Breast epithelium (tissue), 4 donors: ENCODE results near the gene ABITRAM. TPM values are rescaled to one million over a fixed set of nuclear protein-coding genes. Genes with fewer than 3 reads are reported as not detected.
A peak's percentile ranks its signal among the peaks of the same experiment; 100 is the strongest.

ENCODE experiments used
- DNase-seq, 2 donors: peaks; one replicate each; pipeline ENCODE4 v3.0.0-alpha.2; 2019; ENCODE audit warnings: low spot score in 2 of 2
- H3K27ac ChIP-seq, 2 donors: fragments of 200-600 bp; sonication (generic) in 1 of 2; one replicate each; pipeline ENCODE4 v1.5.1; 2016 to 2019; ENCODE audit warnings: mild to moderate bottlenecking in 1 of 2
- H3K27me3 ChIP-seq, 2 donors: fragments of 200-600 bp; sonication (generic) in 1 of 2; one replicate each; pipeline versions ENCODE4 v1.5.1 to v1.6.0; 2017 to 2019; ENCODE audit warnings: control low read depth in 1 of 2, mild to moderate bottlenecking in 1 of 2
- H3K36me3 ChIP-seq: fragments of 200-600 bp; one replicate; pipeline ENCODE4 v1.5.1; 2019
- H3K4me1 ChIP-seq, 2 donors: fragments of 200-600 bp; sonication (generic); one replicate each; pipeline ENCODE4 v1.5.1; 2016 to 2019; ENCODE audit warnings: control low read depth in 1 of 2
- H3K4me3 ChIP-seq, 3 donors: fragments of 200-600 bp; sonication (generic); 1 replicate in 2 of 3; 2 replicates in 1 of 3; pipeline ENCODE4 v1.5.1; 2016 to 2019; ENCODE audit warnings: mild to moderate bottlenecking in 3 of 3, moderate library complexity in 2 of 3
- H3K9me3 ChIP-seq, 2 donors: fragments of 200-600 bp; sonication (generic) in 1 of 2; one replicate each; pipeline ENCODE4 v1.5.1; 2016 to 2019; ENCODE audit warnings: control low read depth in 1 of 2
- CTCF ChIP-seq, 3 donors: fragments of 450-650 bp; IDR thresholded peaks; one replicate each; pipeline ENCODE4 v1.5.1; 2016 to 2017; ENCODE audit warnings: antibody characterized with exemption in 3 of 3, mild to moderate bottlenecking in 3 of 3, moderate library complexity in 3 of 3
- POLR2A ChIP-seq: fragments of 450-650 bp; IDR thresholded peaks from one replicate; pipeline ENCODE4 v1.6.1; 2016; ENCODE audit warnings: antibody characterized with exemption, mild to moderate bottlenecking, moderate library complexity
- POLR2AphosphoS5 ChIP-seq, 3 donors: sonication (generic); formaldehyde crosslinking; IDR thresholded peaks; one replicate each; pipeline ENCODE4 v1.6.1; 2017; ENCODE audit warnings: antibody characterized with exemption in 3 of 3
- intact Hi-C: fragments of 100-400 bp; cut with DNase I; formaldehyde crosslinking; loops from one replicate; pipeline ENCODE4 v1.15.1; 2023; ENCODE audit warnings: low total_unique reads
- total RNA-seq, 3 donors: library from RNA; depleted of rRNA; stranded (reverse); fragments of >200 nt; gene quantifications; one replicate each; pipeline ENCODE4 v1.1.0, GENCODE V29; 2016

Gene ABITRAM
- total RNA-seq, 3 donors from 2014 or later: 9.1 to 13.9 (median 9.5) TPM

- TF ChIP-seq CTCF (IDR thresholded peaks at IDR 0.05) (no peak), POLR2AphosphoS5 (IDR thresholded peaks at IDR 0.05) (no peak), POLR2A (no peak)
These were observed 926 bp upstream of the ABITRAM start for GRCh38 chr9:108933231-108933717.

GRCh38 chr9:108933718-108934322 is 380 bp upstream of the ABITRAM start, which contains the start of gene ELP1:
ELP1 (minus strand) TSS chr9:108934124; CDS start chr9:108931146, 2,978 bp downstream.
- TF ChIP-seq POLR2AphosphoS5 (IDR thresholded peaks at IDR 0.05): peak; percentile 47 to 69 (median 69)
- TF ChIP-seq CTCF (IDR thresholded peaks at IDR 0.05): no peak
- peak; percentile 20 for TF ChIP-seq POLR2A
- H3K4me1 ChIP-seq: peaks cover 0 to 10% of the 10 kb centered on the region in 2 donors
- DNase-seq: peak; percentile 85 to 88
- intact Hi-C loops: loop anchor here (5.0 kb wide), 1 partner anchor 382 kb away; no protein-coding TSS in a partner anchor
- H3K27me3 ChIP-seq: no peaks in the 10 kb centered on the region
- H3K27ac ChIP-seq: peak within 1 kb of the TSS; percentile 95
- H3K4me3 ChIP-seq: peak within 1 kb of the TSS; percentile 75 to 85 (median 83)
- H3K36me3 ChIP-seq: no peaks in the 10 kb centered on the region
- H3K9me3 ChIP-seq: no peaks in the 10 kb centered on the region

More at GRCh38 chr9:108933231-108933717, 926 bp upstream of the ABITRAM start:
- intact Hi-C loops: loop anchor here (5.0 kb wide), 1 partner anchor 381 kb away; no protein-coding TSS in a partner anchor
- Histone ChIP-seq H3K27me3 (no peaks in the 10 kb centered on the region), H3K4me3 (peak overlapping the region; percentile 75 to 85 (median 83)), H3K27ac (peak overlapping the region; percentile 95), H3K36me3 (no peaks in the 10 kb centered on the region), H3K9me3 (no peaks in the 10 kb centered on the region), H3K4me1 (peaks cover 0 to 10% of the 10 kb centered on the region in 2 donors)
- no peak for DNase-seq

- H3K9me3 ChIP-seq: no peaks in the 10 kb centered on the region
- no peak overlapping the region for H3K27ac ChIP-seq
- intact Hi-C loops: no loop called here
- TF ChIP-seq POLR2AphosphoS5 (IDR thresholded peaks at IDR 0.05) (no peak), CTCF (IDR thresholded peaks at IDR 0.05) (no peak), POLR2A (no peak)
- peaks cover 0 to 5% of the 10 kb centered on the region in 2 donors for H3K4me1 ChIP-seq
- DNase-seq: no peak
- H3K27me3 ChIP-seq: no peaks in the 10 kb centered on the region
- H3K36me3 ChIP-seq: no peaks in the 10 kb centered on the region
- no peak overlapping the region for H3K4me3 ChIP-seq
These were observed 3.5 kb downstream of the ABITRAM start for GRCh38 chr9:108937561-108938305.

GRCh38 chr9:108939975-108940374 is 5.8 kb downstream of the ABITRAM start:
- Histone ChIP-seq H3K4me1 (no peaks in the 10 kb centered on the region), H3K27me3 (no peaks in the 10 kb centered on the region), H3K36me3 (no peaks in the 10 kb centered on the region), H3K9me3 (no peaks in the 10 kb centered on the region), H3K4me3 (no peak overlapping the region), H3K27ac (no peak overlapping the region)
- intact Hi-C loops: no loop called here
- DNase-seq: no peak
- no peak for TF ChIP-seq POLR2AphosphoS5 (IDR thresholded peaks at IDR 0.05)
- TF ChIP-seq CTCF (IDR thresholded peaks at IDR 0.05): no peak
- no peak for TF ChIP-seq POLR2A

- TF ChIP-seq POLR2AphosphoS5 (IDR thresholded peaks at IDR 0.05): no peak
- no peak for TF ChIP-seq CTCF (IDR thresholded peaks at IDR 0.05)
- TF ChIP-seq POLR2A: no peak
These were observed 16.0 kb downstream of the ABITRAM start for GRCh38 chr9:108950168-108950567.

More at GRCh38 chr9:108950168-108950567, 16.0 kb downstream of the ABITRAM start:
- no peak overlapping the region for H3K4me3 ChIP-seq
- H3K27ac ChIP-seq: no peak overlapping the region
- no peak for DNase-seq
- no peaks in the 10 kb centered on the region for H3K4me1 ChIP-seq
- intact Hi-C loops: no loop called here
- H3K9me3 ChIP-seq: no peaks in the 10 kb centered on the region
- H3K27me3 ChIP-seq: no peaks in the 10 kb centered on the region
- no peaks in the 10 kb centered on the region for H3K36me3 ChIP-seq
